ENCODE measurements around the gene GSTM3.
"Not testable (repeated sequence)": the region's sequence is repeated elsewhere in the genome, so short reads cannot be mapped to it uniquely, and the experiment has no call there.

The GSTM3 gene

GRCh38 chr1:109716570-109717090, 24.2 kb downstream of the GSTM3 start:
- H3K27me3 ChIP-seq (ENCODE audit: insufficient read depth, low read length), result no peaks in the 10 kb centered on the region
- H3K9ac ChIP-seq (ENCODE audit: low read depth, low read length), result no peak overlapping the region
- no peaks in the 10 kb centered on the region for H3K4me1 ChIP-seq (ENCODE audit: insufficient read depth, low read length)
- no peaks in the 10 kb centered on the region for H3K9me3 ChIP-seq (ENCODE audit: insufficient read depth, low read depth, low read length)
- no peaks in the 10 kb centered on the region for H3K36me3 ChIP-seq (ENCODE audit: insufficient read depth, low read depth, low read length)
- no peak overlapping the region for H3K4me3 ChIP-seq (ENCODE audit: low read length)
- H3K27ac ChIP-seq (ENCODE audit: low read length), result no peak overlapping the region

GRCh38 chr1:109716121-109716520, 24.7 kb downstream of the GSTM3 start:
- Histone ChIP-seq H3K4me1 (ENCODE audit: insufficient read depth, low read length) (no peaks in the 10 kb centered on the region), H3K27me3 (ENCODE audit: insufficient read depth, low read length) (no peaks in the 10 kb centered on the region)

GRCh38 chr1:109714661-109715372, 26.0 kb downstream of the GSTM3 start:
- H3K4me1 ChIP-seq (ENCODE audit: insufficient read depth, low read length), result no peaks in the 10 kb centered on the region
- no peaks in the 10 kb centered on the region for H3K27me3 ChIP-seq (ENCODE audit: insufficient read depth, low read length)
- H3K9me3 ChIP-seq (ENCODE audit: insufficient read depth, low read depth, low read length), result no peaks in the 10 kb centered on the region
- no peak overlapping the region for H3K27ac ChIP-seq (ENCODE audit: low read length)
- H3K36me3 ChIP-seq (ENCODE audit: insufficient read depth, low read depth, low read length), result no peaks in the 10 kb centered on the region
- H3K4me3 ChIP-seq (ENCODE audit: low read length), result no peak overlapping the region
- no peak overlapping the region for H3K9ac ChIP-seq (ENCODE audit: low read depth, low read length)

More at GRCh38 chr1:109716121-109716520, 24.7 kb downstream of the GSTM3 start:
- Histone ChIP-seq H3K9ac (ENCODE audit: low read depth, low read length) (no peak overlapping the region), H3K9me3 (ENCODE audit: insufficient read depth, low read depth, low read length) (no peaks in the 10 kb centered on the region), H3K4me3 (ENCODE audit: low read length) (no peak overlapping the region), H3K27ac (ENCODE audit: low read length) (no peak overlapping the region), H3K36me3 (ENCODE audit: insufficient read depth, low read depth, low read length) (no peaks in the 10 kb centered on the region)

- Histone ChIP-seq H3K9me3 (ENCODE audit: insufficient read depth, low read depth, low read length) (no peaks in the 10 kb centered on the region; the same call in none of the 2 replicates), H3K4me3 (ENCODE audit: low read length) (no peak overlapping the region), H3K27ac (ENCODE audit: low read length) (no peak overlapping the region), H3K36me3 (ENCODE audit: insufficient read depth, low read depth, low read length) (no peaks in the 10 kb centered on the region), H3K9ac (ENCODE audit: low read depth, low read length) (no peak overlapping the region), H3K4me1 (ENCODE audit: insufficient read depth, low read length) (no peaks in the 10 kb centered on the region), H3K27me3 (ENCODE audit: insufficient read depth, low read length) (no peaks in the 10 kb centered on the region)
Observed at GRCh38 chr1:109713636-109714035, 27.2 kb downstream of the GSTM3 start.

GRCh38 chr1:109712321-109712864, 28.4 kb downstream of the GSTM3 start:
- Histone ChIP-seq H3K4me3 (ENCODE audit: low read length) (no peak overlapping the region), H3K9me3 (ENCODE audit: insufficient read depth, low read depth, low read length) (peaks cover 4% of the 10 kb centered on the region), H3K9ac (ENCODE audit: low read depth, low read length) (no peak overlapping the region)

GRCh38 chr1:109711593-109712320, 29.1 kb downstream of the GSTM3 start, which contains the start of gene GSTM5:
Gene GSTM5, plus strand, starts transcription at chr1:109712251. Its CDS starts 62 bp downstream, at chr1:109712313.
- H3K9ac ChIP-seq (ENCODE audit: low read depth, low read length); H3K4me1 ChIP-seq (ENCODE audit: insufficient read depth, low read length); H3K9me3 ChIP-seq (ENCODE audit: insufficient read depth, low read depth, low read length); H3K27me3 ChIP-seq (ENCODE audit: insufficient read depth, low read length); H3K36me3 ChIP-seq (ENCODE audit: insufficient read depth, low read depth, low read length); H3K4me3 ChIP-seq (ENCODE audit: low read length); H3K27ac ChIP-seq (ENCODE audit: low read length): not testable (repeated sequence)

More at GRCh38 chr1:109712321-109712864, 28.4 kb downstream of the GSTM3 start:
- H3K4me1 ChIP-seq (ENCODE audit: insufficient read depth, low read length), result no peaks in the 10 kb centered on the region
- no peak overlapping the region for H3K27ac ChIP-seq (ENCODE audit: low read length)
- no peaks in the 10 kb centered on the region for H3K36me3 ChIP-seq (ENCODE audit: insufficient read depth, low read depth, low read length)
- H3K27me3 ChIP-seq (ENCODE audit: insufficient read depth, low read length), result no peaks in the 10 kb centered on the region

GRCh38 chr1:109709822-109710221, 31.0 kb downstream of the GSTM3 start:
- H3K27me3 ChIP-seq (ENCODE audit: insufficient read depth, low read length); H3K4me1 ChIP-seq (ENCODE audit: insufficient read depth, low read length); H3K4me3 ChIP-seq (ENCODE audit: low read length); H3K36me3 ChIP-seq (ENCODE audit: insufficient read depth, low read depth, low read length); H3K27ac ChIP-seq (ENCODE audit: low read length); H3K9me3 ChIP-seq (ENCODE audit: insufficient read depth, low read depth, low read length); H3K9ac ChIP-seq (ENCODE audit: low read depth, low read length): not testable (repeated sequence)

GRCh38 chr1:109708949-109709348, 31.9 kb downstream of the GSTM3 start:
- not testable (repeated sequence) for H3K27me3 ChIP-seq (ENCODE audit: insufficient read depth, low read length); H3K4me1 ChIP-seq (ENCODE audit: insufficient read depth, low read length); H3K9me3 ChIP-seq (ENCODE audit: insufficient read depth, low read depth, low read length); H3K27ac ChIP-seq (ENCODE audit: low read length); H3K9ac ChIP-seq (ENCODE audit: low read depth, low read length); H3K36me3 ChIP-seq (ENCODE audit: insufficient read depth, low read depth, low read length); H3K4me3 ChIP-seq (ENCODE audit: low read length)

- Histone ChIP-seq H3K27ac (ENCODE audit: low read length) (no peak overlapping the region), H3K9ac (ENCODE audit: low read depth, low read length) (no peak overlapping the region), H3K9me3 (ENCODE audit: insufficient read depth, low read depth, low read length) (peaks cover 4% of the 10 kb centered on the region), H3K27me3 (ENCODE audit: insufficient read depth, low read length) (no peaks in the 10 kb centered on the region), H3K36me3 (ENCODE audit: insufficient read depth, low read depth, low read length) (no peaks in the 10 kb centered on the region), H3K4me1 (ENCODE audit: insufficient read depth, low read length) (no peaks in the 10 kb centered on the region), H3K4me3 (ENCODE audit: low read length) (no peak overlapping the region)
Observed at GRCh38 chr1:109705411-109705810, 35.4 kb downstream of the GSTM3 start.

GRCh38 chr1:109704173-109704572, 36.7 kb downstream of the GSTM3 start:
- peaks cover 4% of the 10 kb centered on the region for H3K9me3 ChIP-seq (ENCODE audit: insufficient read depth, low read depth, low read length)
- H3K27ac ChIP-seq (ENCODE audit: low read length), result no peak overlapping the region
- no peaks in the 10 kb centered on the region for H3K4me1 ChIP-seq (ENCODE audit: insufficient read depth, low read length)
- no peaks in the 10 kb centered on the region for H3K36me3 ChIP-seq (ENCODE audit: insufficient read depth, low read depth, low read length)
- no peaks in the 10 kb centered on the region for H3K27me3 ChIP-seq (ENCODE audit: insufficient read depth, low read length)
- H3K9ac ChIP-seq (ENCODE audit: low read depth, low read length), result no peak overlapping the region
- H3K4me3 ChIP-seq (ENCODE audit: low read length), result no peak overlapping the region

- not testable (repeated sequence) for H3K4me3 ChIP-seq (ENCODE audit: low read length); H3K36me3 ChIP-seq (ENCODE audit: insufficient read depth, low read depth, low read length); H3K27me3 ChIP-seq (ENCODE audit: insufficient read depth, low read length); H3K9ac ChIP-seq (ENCODE audit: low read depth, low read length); H3K4me1 ChIP-seq (ENCODE audit: insufficient read depth, low read length); H3K9me3 ChIP-seq (ENCODE audit: insufficient read depth, low read depth, low read length); H3K27ac ChIP-seq (ENCODE audit: low read length)
Observed at GRCh38 chr1:109702940-109703339, 37.9 kb downstream of the GSTM3 start.

- not testable (repeated sequence) for H3K4me1 ChIP-seq (ENCODE audit: insufficient read depth, low read length); H3K9me3 ChIP-seq (ENCODE audit: insufficient read depth, low read depth, low read length); H3K36me3 ChIP-seq (ENCODE audit: insufficient read depth, low read depth, low read length); H3K27ac ChIP-seq (ENCODE audit: low read length); H3K4me3 ChIP-seq (ENCODE audit: low read length); H3K27me3 ChIP-seq (ENCODE audit: insufficient read depth, low read length); H3K9ac ChIP-seq (ENCODE audit: low read depth, low read length)
Observed at GRCh38 chr1:109697861-109698260, 43.0 kb downstream of the GSTM3 start.

Measured in iPS-20b (cell line).